NCI-H524 (cell line): Measurements from ENCODE around the gene MPZL2.

Experiments
- DNase-seq, 2 experiments: peaks; one replicate each; lab custom pipeline; 2025; lab: John Stamatoyannopoulos, UW

Gene MPZL2

DNA sequence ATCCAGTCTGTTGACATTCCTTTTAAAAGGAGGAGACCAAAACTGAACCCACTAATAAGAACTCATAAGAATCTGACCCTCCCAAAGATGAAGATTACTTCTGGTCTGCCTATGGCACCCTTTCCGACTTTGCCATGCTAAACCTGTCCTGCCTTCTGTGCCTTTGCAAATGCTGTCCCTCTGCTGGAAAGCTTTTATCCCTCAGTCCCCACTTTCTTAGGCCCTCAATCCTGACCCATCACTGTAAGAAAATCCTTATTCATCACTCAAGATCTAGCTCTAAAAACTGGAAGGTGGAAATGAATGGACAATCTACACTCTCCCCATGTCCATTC, 22.4 kb downstream of the MPZL2 start:
- no peak for DNase-seq

DNA sequence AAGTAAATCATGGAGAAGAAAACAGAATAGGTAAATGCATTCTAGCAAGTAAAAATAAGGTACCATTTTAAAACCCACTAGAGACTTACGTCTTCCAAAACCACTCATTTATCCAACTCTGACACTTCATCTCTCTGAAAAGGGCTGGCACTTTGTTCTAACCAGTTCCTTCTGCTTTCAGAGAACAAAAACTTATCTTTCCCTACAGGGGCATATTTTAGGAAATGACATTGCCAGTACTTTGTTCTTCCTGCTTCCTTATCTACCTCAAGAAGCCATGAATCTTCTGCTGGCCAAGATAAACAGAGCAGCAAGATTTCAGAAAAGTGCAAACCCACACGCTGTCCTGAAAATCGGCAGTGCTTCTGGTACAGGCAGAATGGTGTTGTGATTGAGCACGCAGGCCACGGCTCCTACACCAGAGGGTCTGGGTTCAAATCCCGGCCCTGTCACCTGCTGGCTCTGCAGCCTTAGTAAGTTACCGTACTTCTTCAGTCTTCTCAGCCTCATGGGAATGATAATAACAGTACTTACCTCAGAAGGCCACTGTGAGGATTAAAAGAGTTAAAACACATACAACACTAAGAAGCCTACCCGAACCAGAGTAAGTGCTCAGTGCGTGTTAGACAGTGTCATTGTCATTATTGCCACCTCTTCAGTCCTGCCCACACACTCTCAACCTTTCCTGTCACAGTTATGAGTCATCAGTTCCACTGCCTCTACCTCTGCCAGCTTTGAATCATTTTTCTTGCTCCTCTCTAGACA, 22.9 kb downstream of the MPZL2 start:
- no peak for DNase-seq

DNA sequence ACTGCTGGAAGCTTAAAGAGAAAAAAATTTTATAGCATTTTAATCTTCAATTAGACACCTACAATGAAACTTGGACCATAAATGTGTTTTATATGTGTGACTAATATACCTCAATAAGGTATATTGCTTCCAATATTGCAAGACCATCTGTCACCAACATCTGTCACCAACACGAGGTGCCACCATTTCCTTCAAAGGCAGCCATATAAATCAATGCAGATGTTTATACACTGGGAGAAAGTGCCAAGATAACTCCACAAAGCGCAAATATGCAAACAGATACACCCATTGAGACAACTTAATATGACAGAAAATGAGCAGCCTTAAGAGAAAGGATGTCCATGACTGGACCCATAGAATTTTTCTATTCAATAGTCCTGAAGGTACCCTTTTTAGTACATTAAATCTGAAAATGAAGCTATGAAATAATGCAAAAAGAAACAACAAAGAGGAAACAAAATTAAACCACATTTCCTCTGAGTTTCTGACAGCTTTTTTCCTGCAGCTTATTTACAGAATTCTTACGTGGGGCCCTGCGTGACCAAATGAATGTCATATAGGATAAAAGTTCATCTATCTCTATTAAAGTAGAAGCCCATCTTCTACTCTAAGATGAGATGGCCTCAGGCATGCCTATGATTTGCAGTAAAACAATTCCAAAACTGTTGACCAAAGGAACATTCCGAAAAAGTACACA, 24.4 kb downstream of the MPZL2 start:
- DNase-seq, result peak; percentile 35 to 70

DNA sequence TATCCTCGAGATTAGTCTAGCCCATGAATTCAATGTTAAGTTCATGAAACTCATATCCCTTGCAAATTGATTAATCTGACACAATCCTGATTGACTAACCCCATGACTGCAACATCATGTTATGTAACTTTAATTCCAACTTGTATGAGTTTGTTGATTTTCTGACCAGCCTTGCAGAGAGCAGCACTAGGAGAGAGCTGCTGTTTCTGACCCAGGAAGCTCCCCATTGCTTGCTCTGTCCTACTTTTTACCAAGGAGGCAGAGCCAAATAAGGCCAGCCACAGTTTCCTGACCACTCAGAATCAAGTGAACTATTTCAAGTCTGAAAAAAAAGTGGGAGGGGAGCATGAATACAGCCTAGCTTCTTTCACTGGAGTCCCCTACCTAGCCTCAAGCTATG, 25.2 kb downstream of the MPZL2 start:
- DNase-seq, result no peak

DNA sequence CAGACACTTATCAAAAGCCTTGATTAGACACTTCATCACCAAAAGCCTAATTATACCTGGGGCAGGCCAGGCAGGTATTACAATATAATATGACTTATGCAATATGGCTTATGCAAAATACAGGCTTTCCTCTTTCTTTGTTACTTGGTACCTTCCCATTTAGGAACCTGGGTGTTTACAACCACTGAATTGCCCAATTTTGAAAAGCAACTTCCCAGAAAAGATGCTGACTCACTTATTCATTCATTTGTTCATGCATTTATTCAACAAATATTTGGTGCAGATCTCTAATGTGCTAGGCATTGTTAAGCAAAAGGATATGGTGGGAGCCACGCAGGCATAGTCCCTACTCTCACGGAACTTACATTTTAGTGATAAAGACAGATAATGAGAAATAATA, 25.7 kb downstream of the MPZL2 start:
- no peak for DNase-seq

DNA sequence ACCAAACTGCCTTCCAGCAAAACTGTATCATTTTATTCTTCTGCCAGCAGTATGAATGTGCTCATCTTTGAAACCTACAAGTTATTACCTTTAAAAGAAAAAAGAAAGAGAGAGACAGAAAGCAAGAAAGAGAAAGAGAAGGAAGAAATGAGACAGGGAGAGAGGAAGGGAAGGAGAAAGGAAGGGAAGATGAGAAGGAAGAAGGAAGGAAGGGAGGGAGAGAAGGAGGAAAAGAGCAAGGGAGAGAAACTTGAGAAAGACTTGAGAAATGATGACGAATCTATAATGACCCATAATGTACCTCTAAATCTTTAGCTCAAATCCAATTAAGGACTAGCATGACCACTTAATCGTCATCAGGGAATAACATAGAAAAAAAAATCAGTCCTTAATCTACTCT, 27.9 kb downstream of the MPZL2 start:
- DNase-seq, result peak in 1 of 2 experiments; percentile 42

DNA sequence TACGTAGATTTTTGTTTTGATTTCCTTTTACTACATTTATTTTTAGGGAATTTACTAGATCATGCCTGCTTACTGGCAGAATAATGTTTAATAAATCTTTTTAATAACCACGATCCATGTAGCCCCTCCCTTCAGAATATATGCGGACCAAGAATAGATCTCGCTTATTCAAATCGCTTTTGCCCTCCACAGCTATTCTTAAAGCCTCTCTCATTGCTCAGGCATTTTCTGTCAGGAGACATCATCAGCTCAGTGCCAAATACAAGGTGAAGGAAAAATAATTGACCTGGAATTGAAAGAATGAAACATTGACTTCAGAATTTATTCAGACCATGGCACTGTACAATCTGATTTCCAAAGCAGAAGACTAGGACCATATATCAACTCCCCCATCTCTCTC, 29.3 kb downstream of the MPZL2 start:
- no peak for DNase-seq

DNA sequence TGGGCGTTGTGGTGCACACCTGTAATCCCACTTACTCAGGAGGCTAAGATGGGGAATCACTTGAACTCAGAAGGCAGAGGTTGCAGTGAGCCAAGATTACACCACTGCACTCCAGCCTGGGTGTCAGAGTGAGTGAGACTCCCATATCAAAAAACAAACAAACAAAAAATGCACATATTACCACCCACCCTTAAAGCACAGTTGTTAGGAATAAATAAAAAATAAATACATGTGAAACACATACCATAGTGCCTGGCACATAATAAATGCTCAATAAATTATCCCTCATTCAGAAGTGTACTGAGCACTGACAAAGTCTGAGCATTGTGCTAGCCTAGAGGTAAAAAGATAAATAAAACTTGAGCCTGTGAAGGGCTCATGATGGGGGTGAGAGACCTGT, 30.2 kb downstream of the MPZL2 start:
- no peak for DNase-seq

DNA sequence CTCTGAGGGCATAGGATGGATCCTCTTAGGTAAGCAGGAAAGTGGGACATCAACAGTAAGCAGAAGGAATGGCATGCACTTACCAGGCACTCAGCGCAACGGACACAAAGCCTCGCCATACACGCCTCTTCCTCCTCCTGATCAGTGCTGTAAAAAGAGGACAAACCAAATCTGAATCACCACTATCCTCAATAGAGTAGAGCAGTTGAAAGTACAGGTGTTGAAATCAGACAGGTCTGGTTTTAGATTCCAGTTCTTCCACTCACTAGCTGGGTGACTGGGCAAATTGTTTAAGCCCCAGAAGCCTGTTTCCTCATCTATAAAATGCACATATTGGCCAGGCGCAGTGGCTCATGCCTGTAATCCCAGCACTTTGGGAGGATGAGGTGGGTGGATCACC, 30.7 kb downstream of the MPZL2 start:
- no peak for DNase-seq

DNA sequence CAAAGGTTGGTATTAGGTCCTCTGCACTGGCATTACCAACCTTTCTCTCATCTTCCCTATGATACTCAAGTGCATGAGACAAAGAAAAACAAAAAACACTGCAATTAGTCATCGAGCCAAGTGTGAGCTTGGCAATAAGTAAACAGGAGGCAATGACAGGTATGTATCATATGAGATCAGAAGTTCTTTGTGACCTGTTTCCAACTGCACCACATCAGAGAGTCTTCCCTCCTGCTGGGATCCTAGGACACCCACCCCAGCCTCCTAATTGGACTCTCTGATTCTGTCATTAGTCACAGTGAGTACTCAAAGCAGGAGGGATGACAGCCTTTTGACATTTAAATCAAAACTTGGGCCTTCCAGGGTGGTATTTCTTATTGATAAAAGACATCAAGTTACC, 31.4 kb downstream of the MPZL2 start:
- no peak for DNase-seq

DNA sequence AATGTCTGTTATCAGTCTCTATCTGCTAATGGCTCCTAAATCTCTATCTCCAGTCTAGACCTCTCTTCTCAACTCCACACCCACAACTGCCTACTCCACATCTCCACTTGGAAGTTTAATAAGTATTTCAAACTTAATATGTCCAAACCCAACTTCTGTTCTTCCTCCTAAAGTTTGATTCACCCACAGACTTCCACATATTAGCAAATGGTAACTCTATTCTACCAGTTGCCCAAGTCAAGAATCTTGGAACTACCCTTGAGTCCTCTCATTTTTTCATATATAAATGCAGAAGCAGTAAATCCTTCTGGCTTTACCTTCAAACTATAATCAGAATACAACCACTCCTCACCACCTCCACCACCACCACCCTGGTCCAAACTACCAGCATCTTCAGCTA, 32.6 kb downstream of the MPZL2 start:
- no peak for DNase-seq

DNA sequence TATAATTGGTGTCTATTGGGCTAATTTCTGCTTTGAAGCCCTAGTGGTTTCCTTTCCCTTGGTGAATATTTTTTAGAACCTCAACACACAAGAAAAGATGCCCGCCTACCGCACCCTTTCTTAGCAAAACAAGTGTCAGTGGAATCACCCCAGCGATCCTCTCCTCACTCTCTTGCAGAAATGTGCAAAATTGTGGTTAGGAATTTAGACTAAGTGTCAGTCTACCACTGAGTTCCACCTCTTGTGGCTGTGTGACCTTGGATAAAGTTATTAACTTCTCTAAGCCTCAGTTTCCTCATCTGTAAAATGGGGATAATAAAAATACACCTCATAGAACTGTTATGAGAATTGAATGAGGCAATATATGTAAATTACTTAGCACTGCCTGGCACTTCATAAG, 34.0 kb downstream of the MPZL2 start:
- no peak for DNase-seq

DNA sequence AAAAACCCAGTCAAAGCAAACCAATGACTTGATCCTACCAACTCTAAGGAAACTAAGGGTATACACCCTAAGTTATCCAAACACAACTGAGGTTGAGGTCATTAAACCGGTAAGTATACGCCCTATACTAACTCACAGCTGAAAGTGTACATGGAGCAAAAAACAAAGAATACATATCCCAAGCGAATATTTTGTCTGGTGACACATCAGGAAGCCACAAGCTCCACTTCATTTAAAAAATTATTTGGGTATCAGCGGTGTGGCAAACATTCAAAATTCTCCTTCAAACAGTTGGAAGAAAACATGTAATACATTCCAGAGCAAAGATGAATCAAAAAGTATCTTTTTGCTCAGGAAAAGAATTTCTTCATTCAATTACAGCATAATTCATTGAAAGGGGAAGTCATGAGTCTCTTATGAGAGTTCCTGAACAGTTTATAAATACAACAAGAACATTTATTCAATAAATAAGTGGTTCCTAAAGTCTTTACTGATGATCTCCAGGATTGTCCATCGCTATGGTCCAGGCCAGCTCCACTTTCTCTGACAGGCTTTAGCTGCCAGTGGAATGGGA, 34.7 kb downstream of the MPZL2 start:
- DNase-seq, result no peak

DNA sequence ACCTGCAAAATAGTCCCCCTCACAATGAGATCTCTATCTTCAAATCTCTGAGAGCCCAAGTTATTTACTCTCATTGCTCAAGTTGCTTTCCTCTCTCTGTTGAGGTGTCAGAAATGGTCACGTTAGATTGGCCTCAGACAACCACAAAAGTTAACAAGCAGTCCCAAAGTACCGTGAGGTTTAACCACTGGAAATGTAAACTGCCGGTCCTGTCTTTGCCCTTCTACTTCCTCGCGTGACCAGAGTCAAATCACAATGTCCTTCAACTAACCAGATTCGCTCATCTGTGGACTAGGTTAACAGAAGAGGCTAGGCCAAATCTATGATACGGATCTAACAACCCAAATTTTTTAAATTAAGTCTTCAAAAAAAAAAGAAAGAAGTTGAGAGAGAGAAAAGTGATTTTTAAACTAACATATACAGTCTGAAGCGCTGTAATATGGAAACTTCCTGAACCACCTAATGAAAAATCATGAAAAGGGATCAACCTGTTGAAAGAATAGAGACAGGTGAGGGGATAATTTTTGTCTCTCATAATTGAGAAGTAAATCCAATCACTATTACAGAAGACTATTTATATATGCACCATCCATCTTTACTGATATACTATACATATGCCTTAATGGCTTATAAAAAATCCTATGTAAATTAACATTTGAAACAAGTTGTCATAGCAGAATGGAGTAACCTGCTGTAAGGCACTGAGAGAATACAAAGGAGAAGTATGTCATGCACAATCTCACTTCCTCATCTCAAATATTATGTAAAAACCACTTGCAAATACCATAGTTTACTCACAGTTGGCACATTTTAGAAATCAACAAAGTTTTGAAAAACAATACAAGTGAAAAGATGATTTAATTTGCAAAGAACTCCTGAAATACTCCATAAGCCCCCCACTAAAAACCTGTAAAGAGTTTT, 36.0 kb downstream of the MPZL2 start:
- no peak for DNase-seq

DNA sequence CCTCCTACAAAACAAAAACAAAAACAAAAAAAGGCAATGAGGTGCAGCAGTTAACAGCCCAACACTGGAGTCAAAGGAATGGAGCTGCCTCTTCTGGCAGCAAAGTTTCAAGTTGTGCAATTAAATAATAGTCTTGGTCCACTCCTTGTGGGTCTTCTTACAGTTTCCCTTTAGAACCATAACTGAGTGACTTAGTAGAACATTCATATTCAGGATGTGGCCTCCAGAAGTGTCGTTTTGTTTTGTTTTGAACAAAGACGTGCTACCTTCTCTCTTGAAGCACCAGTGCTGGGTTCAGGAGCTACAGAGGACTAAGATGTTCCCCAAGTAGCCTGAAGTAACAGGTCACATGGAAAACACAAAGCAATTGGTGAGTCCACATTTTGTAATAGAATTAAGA, 37.3 kb downstream of the MPZL2 start:
- DNase-seq, result no peak

DNA sequence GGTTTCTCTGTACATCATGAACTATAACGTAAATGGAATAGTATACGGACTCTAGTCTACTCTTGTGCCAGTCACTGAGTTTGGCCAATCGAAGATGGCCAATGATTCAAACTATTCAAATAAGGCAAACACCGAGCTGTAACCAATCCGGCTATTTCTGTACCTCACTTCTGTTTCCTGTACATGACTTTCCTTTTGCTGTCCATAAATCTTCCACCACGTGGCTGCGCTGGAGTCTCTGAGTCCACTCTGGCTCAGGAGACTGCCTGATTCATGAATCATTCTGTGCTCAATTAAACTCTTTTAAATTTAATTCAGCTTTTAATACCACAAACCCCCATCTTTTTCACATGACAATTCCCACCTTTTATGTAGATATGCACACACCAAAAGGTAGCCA, 37.8 kb downstream of the MPZL2 start:
- no peak for DNase-seq

DNA sequence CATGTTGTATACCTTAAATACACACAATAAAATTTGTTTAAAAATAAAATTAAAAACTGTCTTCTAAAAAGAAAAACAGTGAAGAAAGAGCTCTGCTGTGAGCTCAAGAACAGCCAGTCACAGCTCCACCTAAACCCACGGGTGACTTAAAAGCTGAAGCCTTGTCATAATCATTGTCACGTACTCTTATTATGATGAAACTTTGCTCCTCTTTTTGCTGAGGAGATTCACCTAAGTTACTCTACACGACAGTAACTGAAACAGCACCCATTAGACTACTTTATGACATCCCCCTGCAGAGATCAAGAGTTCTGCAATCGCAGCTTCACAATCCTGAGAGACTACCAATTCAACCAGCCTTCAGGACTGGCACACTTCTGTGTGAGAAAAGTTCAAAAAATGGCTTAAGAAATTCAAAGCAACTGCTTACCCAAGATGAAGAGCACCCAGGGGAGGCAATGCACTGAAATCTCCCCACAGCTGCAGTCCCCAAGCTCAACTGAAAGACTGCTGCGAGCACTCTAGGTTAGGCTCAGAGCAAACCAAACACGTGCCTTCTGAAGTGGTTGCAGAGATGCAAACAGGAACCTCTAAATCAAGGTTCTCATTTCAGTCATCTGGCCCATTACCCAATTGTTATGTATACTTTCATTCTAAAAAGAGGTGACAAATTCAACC, 39.4 kb downstream of the MPZL2 start, which contains the start of gene JAML:
JAML (minus strand) TSS at position 501 of the 678 bp plus-strand sequence. CDS start 10,145 bp downstream, outside the sequence.
- DNase-seq, result no peak

DNA sequence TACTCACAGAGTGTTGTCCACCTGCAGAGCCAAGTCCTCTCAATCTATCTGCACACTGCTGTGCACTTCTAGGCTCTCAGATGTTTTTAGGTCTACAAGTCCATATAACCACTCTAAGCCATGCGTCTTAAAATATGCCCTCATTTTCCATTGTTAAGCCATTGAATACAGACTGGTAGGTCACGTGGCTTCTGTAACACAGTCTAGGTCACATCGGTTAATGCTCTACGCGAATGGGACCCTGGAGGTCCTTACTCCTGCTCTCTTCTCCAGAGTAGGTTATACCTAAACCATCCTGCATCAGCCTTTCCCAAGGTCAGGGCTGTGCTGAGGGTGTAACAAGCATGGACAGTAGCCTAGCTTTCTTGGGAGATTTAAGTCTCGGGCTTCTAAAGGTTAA, 40.1 kb downstream of the MPZL2 start:
- DNase-seq, result no peak

DNA sequence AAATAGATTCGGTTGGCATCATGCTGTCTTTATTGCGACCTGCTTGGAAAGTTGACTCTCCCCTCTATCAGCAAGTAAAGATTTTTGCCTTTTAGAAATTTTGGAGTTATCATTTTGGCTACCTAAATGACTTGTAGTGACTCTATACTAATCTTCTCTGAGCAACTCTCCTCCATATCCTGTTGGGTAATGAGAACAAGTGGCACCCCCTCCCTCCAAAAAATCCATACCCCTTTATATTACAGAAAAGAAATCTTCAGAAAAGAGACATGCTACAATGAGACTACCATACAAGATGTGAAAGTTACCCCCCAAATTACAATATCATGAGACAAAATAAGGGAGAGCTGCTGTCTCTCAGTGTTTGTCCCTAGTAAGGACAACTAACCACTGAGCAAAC, 40.5 kb downstream of the MPZL2 start:
- DNase-seq, result no peak

DNA sequence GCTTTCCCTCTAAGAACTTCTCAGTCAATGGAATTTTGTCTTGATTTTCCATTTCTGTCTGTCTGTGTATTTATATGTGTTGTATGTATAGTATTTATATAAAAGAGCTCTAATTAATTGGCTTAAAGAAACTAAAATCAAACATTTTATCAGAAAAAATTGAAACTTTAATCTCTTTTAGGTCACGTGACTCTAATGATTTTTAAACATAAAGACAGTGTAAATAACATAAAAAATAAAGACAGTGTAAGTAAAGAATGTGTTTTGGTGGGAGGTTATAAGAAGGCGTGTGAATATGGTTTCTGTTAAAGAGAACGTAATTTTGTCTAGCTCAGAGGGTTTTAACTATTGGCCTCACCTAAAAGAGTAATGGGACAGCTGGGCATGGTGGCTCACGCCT, 41.7 kb downstream of the MPZL2 start:
- DNase-seq, result no peak

DNA sequence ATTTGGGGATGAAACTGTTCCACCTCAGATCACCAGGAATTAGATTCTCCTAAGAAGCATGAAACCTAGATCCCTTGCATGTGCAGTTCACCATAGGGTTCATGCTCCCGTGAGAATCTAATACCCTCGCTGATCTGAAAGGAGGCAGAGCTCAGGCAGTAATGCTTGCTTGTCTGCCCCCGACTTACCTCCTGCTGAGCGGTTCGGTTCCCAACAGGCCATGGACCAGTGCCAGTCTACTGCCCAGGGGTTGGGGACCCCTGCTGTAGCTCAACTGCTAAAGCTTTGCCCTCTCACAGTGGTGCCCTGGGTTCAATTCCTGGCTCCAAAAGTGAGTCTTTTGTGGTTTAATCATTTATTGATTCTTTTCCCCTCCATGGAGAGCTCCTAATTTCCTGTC, 42.7 kb downstream of the MPZL2 start:
- DNase-seq, result no peak

DNA sequence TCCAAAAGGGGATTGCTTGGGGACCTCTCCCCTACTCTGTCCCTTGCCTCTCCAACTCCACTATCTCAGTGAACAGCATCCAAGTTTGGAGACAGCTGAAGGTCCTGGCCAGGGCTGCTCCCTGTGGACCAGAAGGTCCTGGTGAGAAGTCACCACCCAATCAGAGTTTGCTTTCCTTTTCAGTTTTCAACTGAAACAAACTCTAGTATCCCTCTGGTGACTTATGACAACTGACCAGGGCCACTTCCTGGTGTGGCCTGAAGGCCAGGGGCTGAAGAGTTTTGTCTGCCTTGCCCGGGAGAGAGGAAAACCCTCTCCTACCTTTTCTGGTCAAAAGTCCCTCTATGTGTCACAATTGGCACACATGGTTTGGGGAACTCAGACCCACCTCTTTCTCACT, 44.4 kb downstream of the MPZL2 start:
- no peak for DNase-seq
